Hepatocyte (in vitro differentiated cells): ENCODE measurements around the gene CENPP. TPM values are rescaled to one million over a fixed set of nuclear protein-coding genes. Genes with fewer than 3 reads are reported as not detected.
A peak's percentile ranks its signal among the peaks of the same experiment; 100 is the strongest.

Experiments used
- DNase-seq: peaks from one replicate; pipeline ENCODE4 v3.0.0-alpha.2; 2016; ENCODE audit warnings: low spot score
- H2AFZ ChIP-seq: fragments of 200-600 bp; sonication (generic); 2 replicates; pipeline ENCODE4 v1.6.0; 2016; ENCODE audit warnings: antibody characterized with exemption, mild to moderate bottlenecking
- H3K27ac ChIP-seq: fragments of 200-600 bp; sonication (generic); 2 replicates; pipeline ENCODE4 v1.5.1; 2016; ENCODE audit warnings: mild to moderate bottlenecking
- H3K27me3 ChIP-seq: fragments of 200-600 bp; sonication (generic); 2 replicates; pipeline ENCODE4 v1.6.1; 2016
- H3K36me3 ChIP-seq: fragments of 200-600 bp; sonication (generic); replicated peaks from 2 replicates; pipeline ENCODE4 v1.5.1; 2016; ENCODE audit warnings: low read depth; ENCODE audit not compliant: insufficient read depth
- H3K4me1 ChIP-seq: fragments of 200-600 bp; sonication (generic); 2 replicates; pipeline ENCODE4 v1.5.1; 2016; ENCODE audit warnings: mild to moderate bottlenecking, moderate library complexity; ENCODE audit not compliant: insufficient read depth
- H3K4me2 ChIP-seq: fragments of 200-600 bp; sonication (generic); 2 replicates; pipeline ENCODE4 v1.6.0; 2016
- H3K4me3 ChIP-seq: fragments of 200-600 bp; sonication (generic); 2 replicates; pipeline ENCODE4 v1.5.1; 2016; ENCODE audit warnings: mild to moderate bottlenecking
- H3K79me2 ChIP-seq: fragments of 200-600 bp; sonication (generic); 2 replicates; pipeline ENCODE4 v1.6.0; 2017; ENCODE audit warnings: mild to moderate bottlenecking
- H3K9me2 ChIP-seq: fragments of 200-600 bp; sonication (generic); replicated peaks from 2 replicates; pipeline ENCODE4 v1.6.0; 2017; ENCODE audit warnings: mild to moderate bottlenecking; ENCODE audit not compliant: insufficient read depth
- H3K9me3 ChIP-seq: fragments of 200-600 bp; sonication (generic); 2 replicates; pipeline ENCODE4 v1.5.1; 2016; ENCODE audit warnings: low read depth, mild to moderate bottlenecking
- H4K20me1 ChIP-seq: fragments of 200-600 bp; sonication (generic); 2 replicates; pipeline ENCODE4 v1.6.0; 2016; ENCODE audit warnings: mild to moderate bottlenecking; ENCODE audit not compliant: insufficient read depth, poor library complexity, severe bottlenecking
- EZH2 ChIP-seq: fragments of 200-600 bp; sonication (generic); IDR thresholded peaks from 2 replicates; pipeline ENCODE4 v1.6.1; 2016; ENCODE audit warnings: antibody characterized with exemption, mild to moderate bottlenecking, borderline replicate concordance
- EZH2phosphoT487 ChIP-seq: fragments of 200-600 bp; sonication (generic); IDR thresholded peaks from one replicate; pipeline ENCODE4 v1.6.1; 2018; ENCODE audit warnings: antibody characterized with exemption, mild to moderate bottlenecking, low read depth, moderate library complexity; ENCODE audit not compliant: unreplicated experiment, severe bottlenecking
- WGBS: methylation state at CpG from one replicate; pipeline ENCODE4 v1.1.6; 2016; ENCODE audit warnings: low lambda C conversion rate; ENCODE audit errors: missing lambda C conversion rate; 5-methylcytosine and 5-hydroxymethylcytosine counted together
- polyA plus RNA-seq: library from polyadenylated mRNA; unstranded; fragments of >200 nt; fragmentation: Nextera tagmentation; extraction: Ambion mirVana; gene quantifications from 2 replicates; pipeline ENCODE4 v1.2.1, GENCODE V29; 2016
- total RNA-seq: library from RNA; depleted of rRNA; stranded (reverse); fragments of >200 nt; gene quantifications from 2 replicates; pipeline ENCODE4 v1.2.3, GENCODE V29; 2014
- TF ChIP-seq, protein P1 (sequence below): fragments of 200-600 bp; sonication (generic); IDR thresholded peaks from 2 replicates; pipeline ENCODE4 v1.5.1; 2016; ENCODE audit warnings: antibody characterized with exemption, mild to moderate bottlenecking; ENCODE audit not compliant: poor library complexity

Gene CENPP
- total and polyA plus RNA-seq, 2 experiments from 2014 or later = 5.1 to 5.9 TPM

DNA sequence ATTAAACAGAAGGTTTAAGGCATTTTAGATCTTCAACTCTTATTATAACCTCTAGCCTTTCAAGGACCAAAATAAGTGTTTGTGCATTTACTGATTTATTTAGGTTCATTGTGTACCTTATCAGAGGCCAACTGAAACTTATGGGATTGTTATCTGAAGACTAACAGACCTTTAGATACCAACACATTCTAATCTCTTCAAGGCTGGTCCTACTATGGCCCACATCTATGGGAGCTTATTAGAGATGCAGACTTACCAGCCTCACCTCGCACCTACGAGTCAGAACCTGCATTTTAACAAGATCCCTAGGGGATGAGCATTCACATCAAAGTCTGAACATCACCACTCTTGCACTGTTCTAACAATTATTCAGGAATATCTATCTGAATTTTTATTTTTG lies 34.2 kb upstream of the CENPP start:
- no peak for DNase-seq
- Histone ChIP-seq H2AFZ (no peak overlapping the region), H3K79me2 (peaks cover 60% of the 10 kb centered on the region), H3K4me2 (peak overlapping the region; percentile 80), H3K9me3 (no peaks in the 10 kb centered on the region), H4K20me1 (no peaks in the 10 kb centered on the region), H3K4me3 (no peak overlapping the region), H3K27me3 (no peaks in the 10 kb centered on the region), H3K27ac (no peak overlapping the region), H3K4me1 (peaks cover 25% of the 10 kb centered on the region), H3K9me2 (no peaks in the 10 kb centered on the region), H3K36me3 (no peaks in the 10 kb centered on the region)
- TF ChIP-seq, protein P1, sequence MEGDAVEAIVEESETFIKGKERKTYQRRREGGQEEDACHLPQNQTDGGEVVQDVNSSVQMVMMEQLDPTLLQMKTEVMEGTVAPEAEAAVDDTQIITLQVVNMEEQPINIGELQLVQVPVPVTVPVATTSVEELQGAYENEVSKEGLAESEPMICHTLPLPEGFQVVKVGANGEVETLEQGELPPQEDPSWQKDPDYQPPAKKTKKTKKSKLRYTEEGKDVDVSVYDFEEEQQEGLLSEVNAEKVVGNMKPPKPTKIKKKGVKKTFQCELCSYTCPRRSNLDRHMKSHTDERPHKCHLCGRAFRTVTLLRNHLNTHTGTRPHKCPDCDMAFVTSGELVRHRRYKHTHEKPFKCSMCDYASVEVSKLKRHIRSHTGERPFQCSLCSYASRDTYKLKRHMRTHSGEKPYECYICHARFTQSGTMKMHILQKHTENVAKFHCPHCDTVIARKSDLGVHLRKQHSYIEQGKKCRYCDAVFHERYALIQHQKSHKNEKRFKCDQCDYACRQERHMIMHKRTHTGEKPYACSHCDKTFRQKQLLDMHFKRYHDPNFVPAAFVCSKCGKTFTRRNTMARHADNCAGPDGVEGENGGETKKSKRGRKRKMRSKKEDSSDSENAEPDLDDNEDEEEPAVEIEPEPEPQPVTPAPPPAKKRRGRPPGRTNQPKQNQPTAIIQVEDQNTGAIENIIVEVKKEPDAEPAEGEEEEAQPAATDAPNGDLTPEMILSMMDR = no peak
- TF ChIP-seq EZH2 (no peak), EZH2phosphoT487 (no peak)
- WGBS = 62% methylated on average over 2 of the region's 2 CpGs

DNA sequence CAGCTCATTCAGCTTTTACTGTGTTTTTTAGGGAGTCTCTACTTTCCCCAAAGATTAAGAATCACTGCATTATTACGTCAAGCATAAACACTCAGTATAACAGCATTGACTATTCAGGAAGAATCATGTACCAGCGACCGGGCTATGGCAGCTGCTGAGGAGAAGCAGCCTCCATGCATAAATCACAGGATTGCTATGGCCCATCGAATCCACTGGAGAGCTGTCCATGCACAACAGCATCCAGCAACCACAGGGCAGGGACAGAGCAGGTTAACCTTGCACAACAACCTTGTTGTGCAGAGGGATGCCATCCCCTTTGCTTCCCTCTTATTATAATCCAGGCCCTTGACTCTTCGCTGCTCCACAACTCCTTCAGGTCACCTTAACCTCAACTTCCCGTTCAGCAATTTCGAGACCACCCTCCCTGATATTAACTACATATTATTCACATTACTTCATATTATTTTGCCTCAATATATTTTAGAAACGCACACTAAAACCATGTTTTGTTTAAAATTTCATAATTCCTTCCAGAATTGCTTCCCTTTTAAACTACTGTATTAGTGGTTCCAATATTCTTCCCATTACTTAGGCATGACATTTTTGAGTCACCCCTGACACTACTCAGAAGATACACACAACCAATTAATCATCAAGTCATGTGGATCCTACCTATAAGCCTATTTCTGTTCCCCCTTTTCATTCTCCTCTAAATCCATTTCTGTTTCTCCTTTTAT lies 33.2 kb upstream of the CENPP start:
- H3K27me3 ChIP-seq = no peaks in the 10 kb centered on the region
- peak overlapping the region; percentile 77 for H3K4me3 ChIP-seq
- peaks cover 57% of the 10 kb centered on the region for H3K79me2 ChIP-seq
- peak overlapping the region; percentile 78 for H3K27ac ChIP-seq
- H4K20me1 ChIP-seq = no peaks in the 10 kb centered on the region
- DNase-seq = peak; percentile 6
- H2AFZ ChIP-seq = peak overlapping the region; percentile 79
- H3K9me2 ChIP-seq = no peaks in the 10 kb centered on the region
- TF ChIP-seq EZH2phosphoT487 = no peak
- TF ChIP-seq, protein P1 = no peak
- TF ChIP-seq EZH2 = no peak
- H3K4me1 ChIP-seq = peaks cover 25% of the 10 kb centered on the region
- no peaks in the 10 kb centered on the region for H3K9me3 ChIP-seq
- WGBS = 58% methylated on average over 8 of the region's 8 CpGs
- no peaks in the 10 kb centered on the region for H3K36me3 ChIP-seq
- peak overlapping the region; percentile 80 for H3K4me2 ChIP-seq

DNA sequence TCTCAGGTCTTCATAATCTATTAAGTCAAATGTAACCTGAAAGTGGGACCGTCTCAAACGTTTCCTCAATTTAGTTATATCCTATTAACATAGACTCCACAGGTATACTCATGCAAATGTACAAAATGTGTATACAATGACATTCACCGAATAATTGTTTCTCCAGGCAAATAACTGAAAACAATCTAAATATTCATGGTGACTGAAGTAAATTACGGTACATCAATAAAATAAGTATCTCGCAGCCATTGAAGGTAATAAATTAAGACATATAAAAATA lies 32.7 kb upstream of the CENPP start:
- no peak for DNase-seq
- Histone ChIP-seq H3K36me3 (no peaks in the 10 kb centered on the region), H3K9me3 (no peaks in the 10 kb centered on the region), H3K4me3 (peak overlapping the region; percentile 77), H3K4me2 (peak overlapping the region; percentile 80), H4K20me1 (no peaks in the 10 kb centered on the region), H3K79me2 (peaks cover 53% of the 10 kb centered on the region), H3K9me2 (no peaks in the 10 kb centered on the region), H3K27me3 (no peaks in the 10 kb centered on the region), H3K4me1 (peaks cover 25% of the 10 kb centered on the region), H3K27ac (peak overlapping the region; percentile 78), H2AFZ (peak overlapping the region; percentile 79)
- TF ChIP-seq EZH2phosphoT487 (no peak), EZH2 (no peak)
- TF ChIP-seq, protein P1 = no peak
- 2% methylated on average over 5 of the region's 5 CpGs for WGBS
